ENCODE measurements around the gene CMTM8.
"Not testable (repeated sequence)": the region's sequence is repeated elsewhere in the genome, so short reads cannot be mapped to it uniquely, and the experiment has no call there.

CMTM8 gene

DNA sequence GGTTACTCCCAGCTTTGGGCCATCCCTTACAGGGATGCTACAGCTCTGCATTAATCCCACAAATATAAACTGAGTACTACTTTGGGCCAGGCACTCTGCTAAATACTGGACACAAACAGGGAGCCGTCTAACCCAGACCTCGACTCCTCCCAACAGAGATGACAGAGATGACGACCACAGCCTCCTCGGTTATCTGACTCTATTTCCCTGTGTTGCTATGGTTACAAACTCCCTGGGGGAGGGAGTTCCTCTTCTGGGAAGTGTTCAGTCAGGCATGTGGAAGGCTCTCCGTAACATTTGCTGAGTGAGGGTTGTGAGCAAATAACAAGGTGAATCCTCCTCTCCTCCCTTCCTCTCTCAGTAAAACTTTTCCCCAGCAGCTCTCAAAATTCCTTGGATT is 146.5 kb downstream of the CMTM8 start:
- FAIRE-seq: peak; percentile 79

DNA sequence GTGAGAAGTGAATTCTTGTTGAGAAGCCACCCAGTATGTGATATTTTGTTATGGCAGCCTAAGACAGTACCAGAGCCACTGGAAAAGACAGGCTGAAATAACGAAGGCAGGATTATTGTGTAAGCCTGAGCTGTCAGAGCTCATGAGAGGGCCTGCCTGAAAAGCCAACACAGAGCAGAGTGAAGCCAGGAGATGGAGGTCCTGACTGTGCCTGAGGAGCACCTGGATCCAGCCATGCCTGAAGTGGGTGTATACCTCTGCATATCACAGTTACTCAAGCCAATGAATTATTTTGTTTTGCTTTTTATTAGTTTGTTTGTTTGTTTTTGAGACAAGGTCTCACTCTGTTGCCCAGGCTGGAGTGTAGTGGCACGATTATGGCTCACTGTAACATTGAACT is 149.0 kb downstream of the CMTM8 start:
- FAIRE-seq: no peak

DNA sequence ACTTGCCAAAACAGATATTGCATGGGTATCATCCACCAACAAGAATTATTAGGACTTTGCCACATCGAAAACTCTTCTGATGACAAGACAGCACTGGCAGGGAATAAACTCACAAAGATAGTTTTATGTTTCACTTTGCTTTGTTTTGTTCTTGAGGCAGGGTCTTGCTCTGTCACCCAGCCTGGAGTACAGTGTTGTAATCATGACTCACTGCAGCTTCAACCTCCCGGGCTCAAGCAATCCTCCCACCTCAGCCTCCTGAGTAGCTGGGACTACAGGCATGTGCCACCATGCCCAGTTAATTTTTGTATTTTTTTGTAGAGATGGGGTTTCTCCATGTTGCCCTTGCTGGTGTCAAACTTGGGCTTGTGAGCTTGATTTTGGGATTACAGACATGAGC is 151.1 kb downstream of the CMTM8 start:
- not testable (repeated sequence) for FAIRE-seq

DNA sequence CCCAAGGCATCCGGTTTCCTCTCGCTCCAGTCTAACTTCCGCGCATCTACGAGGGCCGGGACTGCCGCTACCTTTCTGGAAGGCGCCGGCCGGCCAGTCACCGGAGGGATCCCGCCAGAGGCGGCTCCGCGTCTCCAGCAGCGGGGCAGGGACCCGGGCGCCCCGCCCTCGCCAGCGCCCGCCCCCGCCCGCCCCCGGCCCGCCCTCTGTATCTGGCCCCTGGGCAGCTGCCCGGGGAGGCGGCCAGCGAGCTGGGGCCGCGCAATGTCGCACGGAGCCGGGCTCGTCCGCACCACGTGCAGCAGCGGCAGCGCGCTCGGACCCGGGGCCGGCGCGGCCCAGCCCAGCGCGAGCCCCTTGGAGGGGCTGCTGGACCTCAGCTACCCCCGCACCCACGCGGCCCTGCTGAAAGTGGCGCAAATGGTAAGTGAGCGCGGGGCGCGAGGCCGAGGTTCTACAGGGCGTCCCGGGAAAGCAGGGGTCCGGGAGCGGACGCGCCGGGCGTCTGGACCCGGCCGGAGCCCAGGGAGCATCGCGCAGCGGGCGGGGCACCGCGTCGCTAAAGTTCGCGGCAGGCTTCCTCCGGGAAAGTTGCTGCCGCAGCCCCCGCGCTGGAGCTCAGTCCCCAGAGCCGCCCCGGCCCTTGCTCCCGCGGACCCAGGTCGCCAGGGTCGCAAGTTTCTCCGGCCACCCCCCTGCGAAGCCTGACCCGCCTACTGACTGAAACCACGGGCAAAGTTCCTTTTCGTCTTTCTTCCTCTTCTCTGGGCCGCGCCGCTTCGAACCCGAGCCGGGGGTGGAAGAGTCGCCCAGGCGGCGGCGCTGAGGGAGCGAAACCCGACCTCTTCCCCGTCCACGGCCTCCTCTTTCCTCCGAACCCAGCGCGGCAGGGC is 153.4 kb downstream of the CMTM8 start, which contains the start of gene CMTM7:
TSS of gene CMTM7 (plus strand) at position 211 of the 893 bp plus-strand sequence. CDS start at position 265, 54 bp downstream.
- FAIRE-seq: no peak

DNA sequence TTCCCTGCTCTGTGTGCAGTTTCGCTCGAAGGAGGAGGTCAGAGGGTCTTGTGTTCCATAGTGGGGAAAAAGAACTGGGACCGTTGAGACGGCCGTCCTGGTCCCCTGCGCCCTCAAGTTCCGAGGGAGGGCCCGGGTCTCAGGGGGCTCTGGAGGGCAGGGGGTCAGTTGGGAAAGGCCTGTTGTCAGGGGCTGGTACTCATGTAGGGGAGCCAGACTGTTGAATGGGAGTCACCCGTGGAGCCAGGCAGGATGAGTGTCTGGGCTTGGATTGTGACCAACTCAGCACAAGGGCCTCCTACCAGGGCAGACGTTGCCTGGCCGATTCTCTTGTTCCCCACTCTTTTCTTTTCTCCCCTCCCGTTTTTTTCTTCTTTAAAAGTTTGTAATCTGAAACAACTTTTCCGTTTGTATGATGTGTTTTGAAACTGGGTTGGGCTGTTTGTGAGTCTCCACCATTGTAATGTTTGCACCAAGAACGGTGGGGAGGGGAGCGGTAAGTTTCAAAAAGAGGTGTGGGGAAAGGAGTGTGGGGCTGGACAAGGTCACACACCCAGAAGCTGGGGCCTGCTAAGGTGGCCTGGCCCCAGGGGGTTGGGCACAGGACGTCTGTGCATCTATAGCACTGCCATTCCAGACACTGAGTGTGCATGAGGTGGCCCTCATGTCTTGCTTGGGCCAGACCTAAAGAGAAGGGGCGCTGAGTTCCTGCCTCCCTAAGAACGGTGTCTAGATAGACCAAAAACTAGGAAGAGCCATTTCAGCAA is 154.2 kb downstream of the CMTM8 start:
- FAIRE-seq: no peak

DNA sequence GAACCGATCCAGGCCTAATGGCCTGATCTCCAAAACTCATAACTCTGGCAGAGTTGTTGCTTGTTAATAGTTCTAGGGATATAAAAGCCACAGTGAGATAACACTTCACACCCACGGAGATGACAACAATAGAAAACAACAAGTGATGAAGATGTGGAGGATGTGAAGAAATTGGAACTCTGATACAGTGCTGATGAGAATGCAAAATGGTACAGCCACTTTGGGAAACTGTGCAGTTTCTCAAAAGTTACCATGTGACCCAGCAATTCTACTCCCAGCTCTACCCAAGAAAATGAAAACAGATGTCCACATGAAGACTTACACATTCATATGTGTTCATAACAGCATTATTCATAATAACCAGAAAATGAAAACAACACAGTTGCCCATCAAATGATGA is 157.0 kb downstream of the CMTM8 start:
- FAIRE-seq: no peak

DNA sequence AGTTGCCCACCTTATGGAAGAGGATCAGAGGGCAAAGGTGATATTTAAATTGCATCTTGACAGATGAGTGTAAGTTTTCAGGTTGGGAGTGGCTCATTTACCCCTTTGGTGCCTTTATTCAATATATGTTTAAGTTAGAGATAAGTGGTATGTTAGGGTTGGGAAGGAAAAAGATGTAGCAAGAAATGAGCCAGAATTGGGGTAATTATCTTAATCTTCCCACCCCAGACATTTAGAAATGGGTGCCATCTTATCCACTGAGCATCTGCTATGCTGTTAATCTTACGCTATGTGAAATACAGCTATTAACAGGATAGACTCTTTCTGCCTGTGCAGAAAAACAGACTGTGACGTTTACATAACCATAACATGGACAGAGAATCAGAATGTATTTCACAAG is 159.5 kb downstream of the CMTM8 start:
- FAIRE-seq: no peak

DNA sequence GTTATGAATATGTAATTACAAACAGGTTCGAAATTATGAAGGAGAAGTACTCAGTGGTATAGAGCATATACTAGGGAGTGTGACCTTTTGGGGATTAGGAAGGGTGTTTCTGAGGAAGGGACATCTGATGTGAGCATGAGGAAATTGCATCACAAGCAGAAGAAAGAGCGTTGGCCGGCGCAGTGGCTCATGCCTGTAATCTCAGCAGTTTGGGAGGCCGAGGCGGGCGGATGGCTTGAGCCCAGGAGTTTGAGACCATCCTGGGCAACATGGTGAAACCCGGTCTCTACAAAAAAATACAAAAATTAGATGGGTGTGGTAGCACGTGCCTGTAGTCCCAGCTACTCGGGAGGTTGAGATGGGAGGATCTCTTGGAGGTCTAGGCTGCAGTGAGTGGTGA is 160.1 kb downstream of the CMTM8 start:
- no peak for FAIRE-seq

DNA sequence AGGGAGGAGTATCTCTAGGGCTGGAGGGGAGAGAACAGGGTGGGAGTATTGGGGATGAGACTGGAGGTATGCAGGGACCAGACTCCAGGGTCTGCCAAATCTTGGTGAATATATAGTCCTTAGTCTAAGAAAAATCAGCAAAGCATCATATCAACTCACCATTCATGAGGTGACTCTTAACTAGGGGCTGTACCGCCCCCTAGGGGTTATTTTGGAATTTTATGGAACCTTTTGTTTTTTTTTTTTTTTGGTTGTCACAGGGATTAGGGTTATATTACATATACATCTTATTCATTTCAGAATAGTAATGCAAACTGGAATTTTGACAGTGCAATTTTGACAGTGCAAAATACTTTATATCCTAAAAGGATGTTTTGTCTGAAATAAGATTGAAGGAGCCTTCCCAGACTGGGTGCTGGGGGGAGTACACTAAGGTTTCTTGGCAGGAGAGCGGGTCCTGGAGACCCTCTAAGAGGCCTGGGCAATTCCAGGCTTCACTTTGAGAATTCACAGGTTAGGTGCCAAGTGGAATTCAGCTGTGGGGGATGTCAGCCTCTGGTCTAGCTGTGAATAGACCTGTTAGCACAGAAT is 160.6 kb downstream of the CMTM8 start:
- FAIRE-seq: peak; percentile 70

DNA sequence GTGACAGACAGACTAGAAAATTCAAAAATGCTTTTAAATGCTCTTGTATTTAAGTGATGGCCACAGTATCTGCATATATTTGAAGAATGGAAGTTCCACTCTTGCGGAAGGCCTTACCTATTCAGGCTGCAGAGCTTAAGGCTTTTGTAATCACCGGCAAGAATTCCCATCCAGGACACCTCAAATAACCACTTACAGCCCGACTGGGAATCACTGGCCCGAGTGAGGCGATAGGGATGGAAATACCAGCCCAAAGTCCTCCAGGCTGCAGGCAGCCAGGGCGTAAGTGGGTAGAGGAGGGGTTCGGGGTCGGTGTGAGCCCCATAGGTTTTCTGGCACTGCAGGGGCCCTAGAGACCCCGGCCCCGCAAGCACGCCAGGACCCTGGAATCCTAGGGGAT is 162.6 kb downstream of the CMTM8 start:
- no peak for FAIRE-seq

DNA sequence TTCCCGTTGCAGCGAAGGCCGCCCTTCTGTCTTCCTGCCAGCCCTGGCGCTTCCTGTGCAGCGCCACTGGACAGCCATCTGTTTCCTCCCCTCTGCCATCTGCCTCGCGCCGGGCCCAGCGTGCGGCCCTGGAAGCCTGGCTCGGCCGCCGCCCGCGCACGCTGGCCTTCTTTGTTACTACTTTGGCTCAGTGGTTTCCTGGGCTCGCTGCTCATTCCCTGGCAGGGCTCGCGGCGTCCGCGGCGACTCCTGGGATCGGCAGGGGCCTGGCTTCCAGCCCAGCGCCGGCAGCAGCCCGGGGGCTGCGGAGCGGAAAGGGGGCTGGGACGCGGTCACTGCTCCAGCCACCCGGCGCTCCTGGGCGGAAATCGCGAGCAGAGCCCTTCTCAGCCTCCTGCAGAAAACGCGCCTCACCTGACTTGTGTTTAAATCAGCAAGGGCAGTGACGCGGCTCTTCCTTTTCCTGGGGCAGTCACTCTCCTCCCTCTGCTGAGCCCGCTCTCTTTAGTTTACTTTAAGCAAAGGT is 163.1 kb downstream of the CMTM8 start:
- FAIRE-seq: no peak

DNA sequence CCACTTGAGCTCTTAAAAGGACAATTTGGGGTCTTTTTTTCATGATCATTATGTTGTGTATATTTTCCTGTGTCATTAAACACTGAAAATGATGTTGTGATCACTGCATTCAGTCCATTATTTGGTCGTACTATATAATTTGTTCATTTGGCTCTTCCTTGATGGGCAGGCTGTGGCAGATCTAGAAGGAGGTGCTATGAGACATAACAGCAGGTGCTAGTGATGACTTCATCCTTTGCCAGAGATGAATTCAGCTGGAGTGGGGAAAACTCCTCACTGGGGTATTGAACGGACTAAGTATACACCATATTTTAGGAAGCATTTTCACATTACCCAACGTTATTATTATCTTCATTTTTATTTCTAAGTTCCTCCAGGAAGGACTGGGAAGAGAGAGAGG is 165.2 kb downstream of the CMTM8 start:
- no peak for FAIRE-seq

DNA sequence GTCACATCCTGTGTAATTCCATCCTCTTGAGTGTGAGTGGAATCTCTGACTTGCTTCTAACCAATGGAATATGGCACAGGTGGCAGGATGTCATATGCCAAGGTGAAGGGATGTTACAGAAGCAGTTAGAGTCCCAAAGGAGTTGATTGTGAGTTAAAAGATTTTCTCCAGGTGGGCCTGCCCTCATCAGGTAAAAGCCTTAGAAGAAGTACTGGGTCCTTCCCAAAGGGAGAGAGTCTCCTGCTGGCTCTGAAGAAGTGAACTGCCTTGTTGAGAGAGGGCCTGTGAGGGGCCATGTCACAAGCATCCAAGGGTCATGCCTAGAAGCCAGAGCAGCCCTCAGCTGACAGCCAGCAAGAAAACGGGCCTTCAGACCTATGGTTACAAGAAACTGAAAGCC is 166.2 kb downstream of the CMTM8 start:
- no peak for FAIRE-seq

DNA sequence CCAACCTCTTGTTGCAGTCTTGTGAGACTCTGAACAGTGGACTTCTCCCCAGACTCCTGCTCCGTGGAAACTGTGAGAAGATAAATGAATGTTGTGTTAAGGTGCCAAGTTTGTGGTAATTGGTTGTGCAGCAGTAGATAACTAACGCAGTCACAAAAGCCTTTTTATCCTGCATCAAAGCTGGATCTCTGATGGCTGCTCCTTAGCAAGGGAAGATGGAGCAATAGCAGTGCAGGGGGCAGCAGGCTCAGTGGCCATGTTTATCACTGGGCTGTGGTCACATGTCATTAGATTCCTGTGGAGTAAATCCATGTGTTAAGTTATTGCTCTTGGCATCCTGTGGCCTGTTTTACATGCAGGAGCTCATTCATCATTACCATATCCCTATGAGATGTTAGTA is 166.7 kb downstream of the CMTM8 start:
- no peak for FAIRE-seq

DNA sequence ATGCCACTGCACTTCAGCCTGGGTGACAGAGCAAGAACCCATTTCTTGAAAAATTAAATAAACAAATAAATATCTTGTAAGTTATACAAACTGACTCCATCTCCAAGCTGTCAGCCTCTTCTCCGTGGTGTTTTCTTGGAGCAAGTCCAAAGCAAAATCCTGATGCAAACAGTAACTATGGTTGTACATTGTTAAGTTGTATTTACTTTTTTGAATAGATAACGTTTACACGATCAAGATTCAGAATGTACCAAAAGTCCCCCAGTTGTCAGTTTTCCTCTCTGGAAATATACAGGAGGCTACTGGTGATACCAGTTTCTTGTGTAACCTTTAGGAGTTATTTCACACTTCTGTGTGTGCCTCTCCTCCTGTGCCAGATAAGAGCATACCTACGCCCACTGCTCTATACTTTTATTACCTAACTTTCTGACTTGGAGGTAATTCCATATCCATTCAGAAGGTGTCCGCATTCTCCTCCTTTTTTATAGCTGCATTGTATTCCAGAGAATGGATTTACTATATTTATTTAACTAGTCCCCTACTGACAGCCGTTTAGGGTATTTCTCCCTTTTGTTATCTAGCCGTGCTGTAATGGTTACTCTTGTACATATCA is 167.3 kb downstream of the CMTM8 start:
- FAIRE-seq: no peak

DNA sequence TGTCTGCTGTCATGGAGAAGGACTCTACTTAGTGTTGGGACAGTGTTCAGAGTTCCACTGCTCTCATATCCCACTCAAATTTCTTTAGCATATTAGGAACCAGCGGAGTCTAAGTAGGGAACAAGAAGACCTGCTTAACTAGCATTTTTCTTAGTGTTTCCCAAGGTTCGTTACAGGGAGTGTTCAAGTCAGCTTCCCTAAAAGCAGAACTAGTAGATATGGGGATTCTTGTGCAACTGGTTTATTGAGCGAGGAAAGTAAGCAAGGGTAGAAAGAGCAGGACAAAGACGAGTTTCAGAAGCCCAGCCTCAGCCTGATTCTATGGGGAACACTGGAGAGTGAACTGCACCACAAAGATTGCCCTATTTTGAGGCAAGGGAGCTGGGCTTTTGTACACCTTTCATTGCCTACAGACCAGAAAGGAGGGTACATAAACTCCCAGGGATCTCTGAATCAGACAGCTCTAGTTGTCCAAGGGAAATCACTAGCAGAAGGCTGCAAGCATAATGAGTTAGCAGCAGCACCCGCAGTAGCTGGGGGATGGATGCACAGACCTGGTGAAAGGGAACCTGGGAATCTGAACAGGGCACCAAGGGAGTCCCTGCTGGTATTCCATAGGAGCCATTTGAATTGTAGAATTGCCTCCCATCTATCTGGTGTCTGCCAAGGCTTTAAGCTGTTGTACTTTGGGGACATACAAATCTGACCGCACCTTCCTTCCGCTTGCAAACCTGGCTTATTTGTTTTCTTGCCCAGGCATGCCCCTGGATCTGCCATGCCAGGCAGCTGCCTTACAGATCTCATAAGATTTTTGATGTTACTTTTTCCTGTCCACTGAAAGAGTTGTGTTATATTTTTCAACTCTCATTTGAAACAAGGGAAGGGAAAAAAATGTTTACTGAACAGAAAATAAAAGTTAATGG is 168.3 kb downstream of the CMTM8 start:
- FAIRE-seq: no peak

DNA sequence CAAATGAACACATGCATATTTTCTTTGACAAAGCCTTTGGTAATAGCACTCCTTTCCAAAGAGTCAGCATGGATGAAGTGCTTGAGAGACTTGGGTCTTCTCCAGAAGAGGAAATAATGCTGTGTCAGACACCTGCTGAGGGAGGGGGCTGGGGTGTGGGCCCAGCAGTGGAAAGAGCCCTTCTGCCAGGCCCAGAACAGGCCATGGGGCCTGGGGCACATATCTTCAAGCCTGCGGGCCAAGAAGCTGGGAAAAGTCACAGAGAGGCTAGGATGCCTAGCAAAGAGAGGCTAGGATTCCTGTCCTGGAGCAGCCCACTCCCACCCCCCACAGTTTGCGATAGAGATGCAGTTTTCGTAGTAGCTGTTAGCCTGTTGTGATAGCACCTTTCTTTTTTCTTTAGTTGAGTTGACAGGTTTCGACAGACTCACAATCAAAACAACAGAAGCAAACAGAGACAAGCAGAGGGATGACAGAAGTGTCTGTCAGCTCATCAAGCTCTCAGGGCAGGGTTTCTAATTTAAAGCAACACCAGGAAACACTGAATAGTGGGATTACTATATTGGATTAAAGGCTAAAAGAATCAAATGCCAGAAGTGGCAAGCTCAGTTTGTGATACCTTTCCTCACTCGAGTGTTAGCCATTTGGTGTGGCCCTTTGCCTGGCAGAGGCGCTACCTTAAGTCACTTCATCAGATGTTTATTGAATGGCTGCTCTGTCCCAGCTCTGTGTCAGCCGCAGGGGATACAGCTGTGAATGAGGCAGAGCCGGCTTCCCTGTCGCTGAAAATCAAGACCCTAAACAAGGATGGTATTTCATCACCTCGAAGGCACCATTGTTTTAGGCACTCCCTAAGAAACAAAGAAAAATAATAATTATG is 172.1 kb downstream of the CMTM8 start:
- no peak for FAIRE-seq

DNA sequence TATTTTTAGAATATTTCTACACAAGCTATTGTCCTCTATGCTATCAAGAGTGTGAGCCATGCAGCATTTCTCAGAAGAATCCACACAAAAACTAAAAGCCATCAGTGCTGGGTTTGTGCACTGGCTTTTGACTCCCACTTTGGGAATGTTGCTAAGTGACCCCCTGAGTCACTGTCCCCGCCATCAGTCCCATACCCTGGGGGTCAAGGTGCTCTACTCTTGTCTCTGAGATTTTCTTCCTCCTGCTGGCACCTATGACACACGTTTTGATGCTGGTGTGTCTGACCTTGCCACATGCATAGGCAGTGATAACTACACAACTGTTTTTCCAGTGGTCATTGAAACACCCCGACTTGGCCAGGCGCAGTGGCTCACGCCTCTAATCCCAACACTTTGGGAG is 173.0 kb downstream of the CMTM8 start:
- no peak for FAIRE-seq

DNA sequence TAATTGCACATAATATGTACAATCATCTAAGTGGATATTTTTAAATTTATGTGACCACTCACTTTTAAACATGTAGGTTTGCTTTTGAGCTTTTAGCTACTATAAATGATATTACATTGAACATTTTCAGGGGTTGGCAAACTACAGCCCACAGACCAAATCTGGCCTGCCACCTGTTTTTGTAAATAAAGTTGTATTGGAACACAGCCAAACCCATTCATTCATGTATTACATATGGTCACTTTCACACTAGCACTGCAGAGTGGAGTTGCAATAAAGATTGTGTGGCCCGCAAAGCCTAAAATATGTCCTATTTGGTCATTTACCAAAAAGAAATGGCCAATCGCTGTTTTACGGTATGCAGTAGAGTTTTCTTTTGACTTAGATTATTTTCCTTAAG is 174.4 kb downstream of the CMTM8 start:
- FAIRE-seq: no peak

DNA sequence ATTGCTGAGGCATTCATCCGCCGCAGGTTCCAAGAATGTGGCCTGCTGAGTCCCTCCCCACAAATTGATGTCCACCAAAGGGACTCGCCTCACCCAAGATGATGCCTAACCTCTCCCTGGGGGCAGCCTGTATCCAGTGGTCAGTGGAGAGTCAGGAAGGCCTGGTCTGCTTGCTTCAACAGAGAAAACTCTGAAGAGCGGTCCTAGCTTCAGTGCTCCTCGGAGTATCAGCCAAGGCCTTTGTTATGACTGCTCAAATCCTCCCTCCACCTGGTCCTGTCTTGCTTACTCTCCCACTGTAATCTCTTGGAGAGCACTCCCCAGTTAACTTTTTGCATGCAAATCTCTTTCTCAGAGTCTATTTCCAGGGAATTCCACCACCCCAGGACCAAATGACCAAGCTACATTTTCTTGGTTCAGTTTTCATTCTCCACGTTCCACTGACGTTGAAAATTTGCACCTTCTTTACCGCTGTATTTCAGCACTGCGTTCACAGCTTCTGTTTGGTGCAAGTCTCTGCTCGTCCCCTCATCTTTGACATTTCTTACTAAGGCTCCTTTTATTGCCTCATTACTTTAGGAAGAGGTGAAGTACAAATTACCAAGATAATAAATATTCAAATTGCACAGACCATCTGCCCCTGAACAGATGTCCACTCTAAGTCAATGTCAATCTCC is 175.5 kb downstream of the CMTM8 start:
- FAIRE-seq: no peak

Measured in islet of Langerhans (tissue), 1 donor.